ENCODE measurements around the gene CASS4.

CASS4 gene

GRCh38 chr20:56438284-56438683 is 26.2 kb downstream of the CASS4 start:
- 100% methylated on average over 4 of the region's 4 CpGs for WGBS (ENCODE audit: insufficient coverage)
- H3K27ac ChIP-seq (ENCODE audit: insufficient read depth in 1 of 2, low read depth in 1 of 2, low read length in 2 of 2, poor library complexity in 1 of 2, severe bottlenecking in 2 of 2): no peak overlapping the region
- peaks cover 0 to 15% (median 0%) of the 10 kb centered on the region in 4 experiments for H3K36me3 ChIP-seq (ENCODE audit: control insufficient read depth in 4 of 4, insufficient read depth in 4 of 4, low read length in 3 of 4)
- ChIA-PET POLR2A (no interaction called here), CTCF (interaction anchor here (0.7 to 1.6 kb wide), 3 partner anchors 20 to 52 kb away, joined by 3 read pairs; no protein-coding TSS in a partner anchor)
- no peaks in the 10 kb centered on the region for H3K27me3 ChIP-seq (replicated peaks in 2 of 5; ENCODE audit: control insufficient read depth in 4 of 5, insufficient read depth in 5 of 5, low read length in 4 of 5)
- H3K9me3 ChIP-seq (ENCODE audit: control extremely low read depth in 1 of 5, control insufficient read depth in 4 of 5, insufficient read depth in 2 of 5, low read depth in 1 of 5, low read length in 4 of 5): no peaks in the 10 kb centered on the region
- no peak for DNase-seq
- peaks cover 24 to 47% (median 34%) of the 10 kb centered on the region in 4 experiments for H3K4me1 ChIP-seq (ENCODE audit: control extremely low read depth in 1 of 4, control insufficient read depth in 4 of 4, insufficient read depth in 4 of 4, low read length in 3 of 4)
- H3K4me3 ChIP-seq (ENCODE audit: control insufficient read depth in 1 of 7, extremely low read depth in 1 of 7, insufficient read depth in 4 of 7, low read depth in 2 of 7, low read length in 6 of 7): no peak overlapping the region

- CTCF ChIA-PET: interaction anchor here (0.9 to 1.1 kb wide), 2 partner anchors 33 to 39 kb away, joined by 3 read pairs; no protein-coding TSS in a partner anchor
Measured at GRCh38 chr20:56439771-56440291, 27.8 kb downstream of the CASS4 start.

GRCh38 chr20:56440346-56441007 is 28.4 kb downstream of the CASS4 start:
- CTCF ChIA-PET: interaction anchor here (0.9 to 1.1 kb wide), 2 partner anchors 34 to 38 kb away, joined by 3 read pairs; no protein-coding TSS in a partner anchor

More at GRCh38 chr20:56439771-56440291, 27.8 kb downstream of the CASS4 start:
- Histone ChIP-seq H3K36me3 (ENCODE audit: control insufficient read depth in 4 of 4, insufficient read depth in 4 of 4, low read length in 3 of 4) (peaks cover 0 to 19% (median 0%) of the 10 kb centered on the region in 4 experiments), H3K27ac (ENCODE audit: insufficient read depth in 1 of 2, low read depth in 1 of 2, low read length in 2 of 2, poor library complexity in 1 of 2, severe bottlenecking in 2 of 2) (no peak overlapping the region), H3K4me3 (ENCODE audit: control insufficient read depth in 1 of 7, extremely low read depth in 1 of 7, insufficient read depth in 4 of 7, low read depth in 2 of 7, low read length in 6 of 7) (peak overlapping the region in 3 of 7 experiments; percentile 2 to 18 (median 11)), H3K9me3 (ENCODE audit: control extremely low read depth in 1 of 5, control insufficient read depth in 4 of 5, insufficient read depth in 2 of 5, low read depth in 1 of 5, low read length in 4 of 5) (no peaks in the 10 kb centered on the region), H3K4me1 (ENCODE audit: control extremely low read depth in 1 of 4, control insufficient read depth in 4 of 4, insufficient read depth in 4 of 4, low read length in 3 of 4) (peaks cover 24 to 47% (median 34%) of the 10 kb centered on the region in 4 experiments), H3K27me3 (replicated peaks in 2 of 5; ENCODE audit: control insufficient read depth in 4 of 5, insufficient read depth in 5 of 5, low read length in 4 of 5) (no peaks in the 10 kb centered on the region)
- POLR2A ChIA-PET: no interaction called here
- WGBS (ENCODE audit: insufficient coverage): 34% methylated on average over 4 of the region's 5 CpGs
- peak in 2 of 3 donors; percentile 70 to 79 for DNase-seq

DNA sequence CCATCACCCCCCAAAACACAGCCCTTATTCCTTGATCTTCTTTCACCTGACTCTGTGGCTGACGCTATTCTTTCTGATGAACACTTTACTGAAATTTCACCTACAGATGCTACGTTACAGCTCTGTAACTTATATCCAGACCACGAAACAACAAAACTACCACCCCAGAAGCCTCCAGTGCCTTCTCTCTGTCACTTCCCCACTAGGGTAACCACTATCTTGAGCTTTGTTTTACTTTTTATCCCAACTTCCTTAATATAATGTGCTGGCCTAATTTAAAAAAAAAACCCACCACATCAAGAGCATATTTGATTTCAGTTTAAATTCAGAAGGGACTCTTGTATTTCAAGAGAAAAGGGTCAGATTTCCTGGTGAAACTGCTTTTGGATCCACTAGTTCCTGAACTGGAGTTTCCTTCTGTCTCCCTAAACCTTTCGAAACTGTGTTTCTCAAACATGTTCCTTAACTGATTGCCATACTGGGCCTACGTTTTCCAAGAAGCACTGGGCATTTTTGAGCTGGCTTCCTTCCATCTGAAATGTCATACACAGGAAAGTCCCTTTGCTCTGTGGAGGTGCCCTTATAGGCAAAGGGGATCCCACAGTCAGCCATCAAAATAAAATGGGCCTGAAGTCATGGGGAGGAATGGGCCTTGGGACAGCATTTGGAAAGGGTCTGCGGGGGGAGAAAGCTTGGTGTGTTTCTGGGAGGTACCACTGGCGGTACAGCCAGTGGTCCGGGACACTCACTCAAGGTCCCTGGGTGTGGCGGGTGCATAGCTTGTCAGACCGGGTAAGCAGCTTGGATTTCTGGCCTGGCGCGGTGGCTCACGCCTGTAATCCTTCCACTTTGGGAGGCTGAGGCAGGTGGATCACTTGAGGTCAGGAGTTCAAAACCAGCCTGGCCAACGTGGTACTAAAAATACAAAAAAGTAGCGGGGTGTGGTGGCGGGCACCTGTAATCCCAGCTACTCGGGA is 30.6 kb downstream of the CASS4 start:
- no peaks in the 10 kb centered on the region for H3K27me3 ChIP-seq (replicated peaks in 2 of 5; ENCODE audit: control insufficient read depth in 4 of 5, insufficient read depth in 5 of 5, low read length in 4 of 5)
- peaks cover 24 to 47% (median 34%) of the 10 kb centered on the region in 4 experiments for H3K4me1 ChIP-seq (ENCODE audit: control extremely low read depth in 1 of 4, control insufficient read depth in 4 of 4, insufficient read depth in 4 of 4, low read length in 3 of 4)
- peaks cover 0 to 15% (median 0%) of the 10 kb centered on the region in 4 experiments for H3K36me3 ChIP-seq (ENCODE audit: control insufficient read depth in 4 of 4, insufficient read depth in 4 of 4, low read length in 3 of 4)

More at GRCh38 chr20:56440346-56441007, 28.4 kb downstream of the CASS4 start:
- H3K27ac ChIP-seq (ENCODE audit: insufficient read depth in 1 of 2, low read depth in 1 of 2, low read length in 2 of 2, poor library complexity in 1 of 2, severe bottlenecking in 2 of 2): no peak overlapping the region
- peak overlapping the region in 2 of 7 experiments; percentile 0 to 2 for H3K4me3 ChIP-seq (ENCODE audit: control insufficient read depth in 1 of 7, extremely low read depth in 1 of 7, insufficient read depth in 4 of 7, low read depth in 2 of 7, low read length in 6 of 7)
- POLR2A ChIA-PET: no interaction called here
- WGBS (ENCODE audit: insufficient coverage): 13% methylated on average over 3 of the region's 4 CpGs
- DNase-seq: peak in 2 of 3 donors; percentile 86 to 87
- H3K36me3 ChIP-seq (ENCODE audit: control insufficient read depth in 4 of 4, insufficient read depth in 4 of 4, low read length in 3 of 4): peaks cover 0 to 19% (median 0%) of the 10 kb centered on the region in 4 experiments
- H3K9me3 ChIP-seq (ENCODE audit: control extremely low read depth in 1 of 5, control insufficient read depth in 4 of 5, insufficient read depth in 2 of 5, low read depth in 1 of 5, low read length in 4 of 5): no peaks in the 10 kb centered on the region
- no peaks in the 10 kb centered on the region for H3K27me3 ChIP-seq (replicated peaks in 2 of 5; ENCODE audit: control insufficient read depth in 4 of 5, insufficient read depth in 5 of 5, low read length in 4 of 5)
- peaks cover 24 to 47% (median 34%) of the 10 kb centered on the region in 4 experiments for H3K4me1 ChIP-seq (ENCODE audit: control extremely low read depth in 1 of 4, control insufficient read depth in 4 of 4, insufficient read depth in 4 of 4, low read length in 3 of 4)

DNA sequence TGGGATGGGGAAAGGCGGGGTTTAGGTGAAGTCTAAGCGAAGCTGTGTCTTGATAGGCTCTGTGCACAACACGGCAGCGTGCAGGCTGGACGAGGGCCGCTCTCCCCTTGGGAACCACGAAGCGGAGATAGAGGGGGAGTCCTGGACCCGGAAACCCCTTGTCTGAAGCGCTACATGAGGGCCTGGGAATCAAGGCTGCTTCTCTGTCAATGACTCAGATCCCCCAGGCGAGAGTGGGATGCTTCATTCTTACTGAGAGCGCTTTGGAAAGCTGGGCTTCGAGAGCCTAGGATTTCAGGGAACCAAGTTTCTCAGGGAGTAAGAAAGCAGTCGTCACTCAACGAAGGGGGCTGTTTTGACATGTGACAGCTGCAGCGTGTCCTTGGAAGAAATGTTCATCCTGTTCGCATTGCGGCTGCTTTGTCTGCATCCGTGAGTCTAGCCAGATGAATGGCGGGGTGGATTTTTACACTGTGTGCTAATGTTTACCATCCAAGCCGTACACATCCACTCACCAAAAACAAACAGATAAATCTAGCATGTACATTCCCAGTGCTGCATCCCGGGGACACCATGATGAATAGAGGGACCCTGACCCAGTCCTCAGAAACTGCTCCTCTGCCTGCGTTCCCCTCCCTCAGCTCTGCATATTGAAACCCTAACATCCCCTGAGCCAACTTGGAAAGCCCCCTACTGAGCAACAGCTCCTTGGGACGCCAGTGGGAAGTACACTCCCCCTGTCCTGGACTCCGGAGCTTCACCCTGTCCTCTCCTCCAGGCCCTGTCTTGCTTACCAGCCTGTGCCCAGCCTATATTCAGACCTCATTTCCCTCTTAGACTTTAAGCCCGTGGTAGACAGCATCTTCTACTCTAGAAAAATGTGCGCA is 31.8 kb downstream of the CASS4 start:
- Histone ChIP-seq H3K27ac (ENCODE audit: insufficient read depth in 1 of 2, low read depth in 1 of 2, low read length in 2 of 2, poor library complexity in 1 of 2, severe bottlenecking in 2 of 2) (no peak overlapping the region), H3K36me3 (ENCODE audit: control insufficient read depth in 4 of 4, insufficient read depth in 4 of 4, low read length in 3 of 4) (peaks cover 0 to 13% (median 0%) of the 10 kb centered on the region in 4 experiments), H3K27me3 (replicated peaks in 2 of 5; ENCODE audit: control insufficient read depth in 4 of 5, insufficient read depth in 5 of 5, low read length in 4 of 5) (no peaks in the 10 kb centered on the region), H3K4me3 (ENCODE audit: control insufficient read depth in 1 of 7, extremely low read depth in 1 of 7, insufficient read depth in 4 of 7, low read depth in 2 of 7, low read length in 6 of 7) (no peak overlapping the region), H3K9me3 (ENCODE audit: control extremely low read depth in 1 of 5, control insufficient read depth in 4 of 5, insufficient read depth in 2 of 5, low read depth in 1 of 5, low read length in 4 of 5) (no peaks in the 10 kb centered on the region), H3K4me1 (ENCODE audit: control extremely low read depth in 1 of 4, control insufficient read depth in 4 of 4, insufficient read depth in 4 of 4, low read length in 3 of 4) (peaks cover 24 to 40% (median 32%) of the 10 kb centered on the region in 4 experiments)
- POLR2A ChIA-PET: no interaction called here
- CTCF ChIA-PET: interaction anchor here (1.1 to 1.4 kb wide), 2 partner anchors 11 to 19 kb away, joined by 3 read pairs; no protein-coding TSS in a partner anchor
- DNase-seq: no peak
- 98% methylated on average over 27 of the region's 27 CpGs for whole genome bisulfite sequencing (ENCODE audit: insufficient coverage)

More for the DNA sequence above, 30.6 kb downstream of the CASS4 start:
- ChIA-PET POLR2A (interaction anchor here (0.9 kb wide), 1 partner anchor 16 kb away, joined by 3 read pairs; no protein-coding TSS in a partner anchor), CTCF (interaction anchor here (1.0 to 2.0 kb wide), 9 partner anchors 10 to 66 kb away, joined by 3 to 6 read pairs (median 3); partner anchors contain the start of gene CASS4)
- peak in 2 of 3 donors; percentile 68 to 72 for DNase-seq
- Histone ChIP-seq H3K4me3 (ENCODE audit: control insufficient read depth in 1 of 7, extremely low read depth in 1 of 7, insufficient read depth in 4 of 7, low read depth in 2 of 7, low read length in 6 of 7) (peak overlapping the region in 1 of 7 experiments; percentile 7), H3K27ac (ENCODE audit: insufficient read depth in 1 of 2, low read depth in 1 of 2, low read length in 2 of 2, poor library complexity in 1 of 2, severe bottlenecking in 2 of 2) (no peak overlapping the region), H3K9me3 (ENCODE audit: control extremely low read depth in 1 of 5, control insufficient read depth in 4 of 5, insufficient read depth in 2 of 5, low read depth in 1 of 5, low read length in 4 of 5) (no peaks in the 10 kb centered on the region)
- WGBS (ENCODE audit: insufficient coverage): 77% methylated on average over 10 of the region's 17 CpGs

DNA sequence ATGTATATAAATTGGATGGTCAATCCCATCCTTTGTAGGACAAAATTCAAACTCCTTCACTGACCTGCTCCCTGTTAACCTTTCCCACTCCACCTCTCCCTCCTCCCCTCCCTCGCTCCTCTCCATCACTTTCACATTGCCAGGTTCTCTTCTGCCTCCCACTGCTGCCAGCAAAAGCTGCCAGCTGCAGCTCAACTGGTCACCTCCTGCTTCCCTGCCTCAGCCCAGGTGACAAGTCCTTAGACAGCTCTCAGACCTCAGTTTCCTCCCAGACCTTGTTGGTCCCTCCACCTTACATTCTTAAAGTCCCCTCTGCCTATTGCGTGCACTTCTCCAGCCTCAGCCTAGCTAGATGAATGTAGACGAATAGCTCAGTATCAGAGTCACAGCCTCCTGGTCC is 33.1 kb downstream of the CASS4 start:
- H3K9me3 ChIP-seq (ENCODE audit: control extremely low read depth in 1 of 5, control insufficient read depth in 4 of 5, insufficient read depth in 2 of 5, low read depth in 1 of 5, low read length in 4 of 5): no peaks in the 10 kb centered on the region
- WGBS (ENCODE audit: insufficient coverage): 96% methylated on average over 3 of the region's 3 CpGs
- no peak overlapping the region for H3K27ac ChIP-seq (ENCODE audit: insufficient read depth in 1 of 2, low read depth in 1 of 2, low read length in 2 of 2, poor library complexity in 1 of 2, severe bottlenecking in 2 of 2)
- POLR2A ChIA-PET: interaction anchor here (0.8 kb wide), 1 partner anchor 27 kb away, joined by 3 read pairs; no protein-coding TSS in a partner anchor
- H3K27me3 ChIP-seq (replicated peaks in 2 of 5; ENCODE audit: control insufficient read depth in 4 of 5, insufficient read depth in 5 of 5, low read length in 4 of 5): no peaks in the 10 kb centered on the region
- H3K4me3 ChIP-seq (ENCODE audit: control insufficient read depth in 1 of 7, extremely low read depth in 1 of 7, insufficient read depth in 4 of 7, low read depth in 2 of 7, low read length in 6 of 7): no peak overlapping the region
- CTCF ChIA-PET: interaction anchor here (1.4 kb wide), 1 partner anchor 22 kb away, joined by 3 read pairs; no protein-coding TSS in a partner anchor
- no peak for DNase-seq
- peaks cover 15 to 27% (median 21%) of the 10 kb centered on the region in 4 experiments for H3K4me1 ChIP-seq (ENCODE audit: control extremely low read depth in 1 of 4, control insufficient read depth in 4 of 4, insufficient read depth in 4 of 4, low read length in 3 of 4)
- H3K36me3 ChIP-seq (ENCODE audit: control insufficient read depth in 4 of 4, insufficient read depth in 4 of 4, low read length in 3 of 4): peaks cover 0 to 17% (median 0%) of the 10 kb centered on the region in 4 experiments

All from common myeloid progenitor, CD34-positive (primary cell).